Neural cell (in vitro differentiated cells): ENCODE results near the gene HERC3. TPM values are rescaled to one million over a fixed set of nuclear protein-coding genes. Genes with fewer than 3 reads are reported as not detected.

Experiments
- H2AFZ ChIP-seq: fragments of 200-600, 300-800 bp; sonication (generic), shearing (Covaris generic); 2 replicates; pipeline ENCODE4 v1.6.0; 2014; ENCODE audit warnings: low read depth, mild to moderate bottlenecking, antibody characterized with exemption, low read length, moderate library complexity
- H3F3A ChIP-seq: fragments of 200-600 bp; shearing (Covaris generic); 2 replicates; pipeline ENCODE4 v1.6.1; 2016; ENCODE audit warnings: mild to moderate bottlenecking, moderate library complexity, mixed read lengths, antibody characterized with exemption, low read length; ENCODE audit not compliant: insufficient read depth, poor library complexity, severe bottlenecking
- H3K27ac ChIP-seq: fragments of 200-600, 300-800 bp; sonication (generic), shearing (Covaris generic); 2 replicates; pipeline ENCODE4 v1.5.1; 2014; ENCODE audit warnings: mild to moderate bottlenecking, low read length, moderate library complexity
- H3K27me3 ChIP-seq: fragments of 300-800, 200-600 bp; sonication (generic), shearing (Covaris generic); 2 replicates; pipeline ENCODE4 v1.6.0; 2014; ENCODE audit warnings: mild to moderate bottlenecking, low read depth, low read length, moderate library complexity; ENCODE audit not compliant: insufficient read depth
- H3K36me3 ChIP-seq: fragments of 300-800, 200-600 bp; sonication (generic), shearing (Covaris generic); 2 replicates; pipeline ENCODE4 v1.5.1; 2014; ENCODE audit warnings: mild to moderate bottlenecking, antibody characterized with exemption, low read length, moderate library complexity; ENCODE audit not compliant: insufficient read depth
- H3K4me2 ChIP-seq: fragments of 300-800, 200-600 bp; sonication (generic), shearing (Covaris generic); 2 replicates; pipeline ENCODE4 v1.6.0; 2014; ENCODE audit warnings: mild to moderate bottlenecking, low read length
- H3K4me3 ChIP-seq: fragments of 300-800, 200-600 bp; sonication (generic), shearing (Covaris generic); 2 replicates; pipeline ENCODE4 v1.5.1; 2014; ENCODE audit warnings: mild to moderate bottlenecking, low read length, moderate library complexity
- H3K79me2 ChIP-seq: fragments of 200-600 bp; shearing (Covaris generic); replicated peaks from 2 replicates; pipeline ENCODE4 v1.6.0; 2014; ENCODE audit warnings: mild to moderate bottlenecking, low read length, moderate library complexity; ENCODE audit not compliant: insufficient read depth
- H3K9ac ChIP-seq: fragments of 300-800, 200-600 bp; sonication (generic), shearing (Covaris generic); 2 replicates; pipeline ENCODE4 v1.6.1; 2016; ENCODE audit warnings: mild to moderate bottlenecking, low read length, mixed read lengths
- H3K9me2 ChIP-seq: fragments of 200-600 bp; shearing (Covaris generic); 2 replicates; pipeline ENCODE4 v1.6.1; 2016; ENCODE audit warnings: mild to moderate bottlenecking, low read length, mixed read lengths; ENCODE audit not compliant: insufficient read depth
- H3K9me3 ChIP-seq: fragments of 200-600, 300-800 bp; sonication (generic), shearing (Covaris generic); 2 replicates; pipeline ENCODE4 v1.6.1; 2016; ENCODE audit warnings: mild to moderate bottlenecking, mixed run types, low read length, moderate library complexity, mixed read lengths
- H4K20me1 ChIP-seq: fragments of 200-600 bp; shearing (Covaris generic); 2 replicates; pipeline ENCODE4 v1.6.1; 2016; ENCODE audit warnings: mild to moderate bottlenecking, mixed run types; ENCODE audit not compliant: insufficient read depth
- CTCF ChIP-seq: fragments of 450-650 bp; IDR thresholded peaks from 2 replicates; pipeline ENCODE4 v1.5.1; 2014; ENCODE audit warnings: antibody characterized with exemption, mild to moderate bottlenecking, moderate library complexity; ENCODE audit not compliant: poor library complexity, severe bottlenecking
- EP300 ChIP-seq: fragments of 450-650 bp; conservative IDR thresholded peaks from 2 replicates; pipeline ENCODE4 v1.6.1; 2014; ENCODE audit warnings: antibody characterized with exemption, mild to moderate bottlenecking, moderate library complexity; ENCODE audit not compliant: poor library complexity, severe bottlenecking
- EZH2 ChIP-seq: fragments of 200-600, 300-800 bp; shearing (Covaris generic), sonication (generic); IDR thresholded peaks from 2 replicates; pipeline ENCODE4 v1.6.1; 2014; ENCODE audit warnings: antibody characterized with exemption, low read length, borderline replicate concordance, mild to moderate bottlenecking; ENCODE audit not compliant: insufficient read depth, poor library complexity, severe bottlenecking
- MXI1 ChIP-seq: fragments of 450-650 bp; conservative IDR thresholded peaks from 2 replicates; pipeline ENCODE4 v1.6.1; 2014; ENCODE audit warnings: antibody characterized with exemption, mild to moderate bottlenecking; ENCODE audit not compliant: poor library complexity, severe bottlenecking
- RAD21 ChIP-seq: fragments of 450-650 bp; conservative IDR thresholded peaks from 2 replicates; pipeline ENCODE4 v1.6.1; 2014; ENCODE audit warnings: antibody characterized with exemption, mild to moderate bottlenecking, moderate library complexity
- REST ChIP-seq: IDR thresholded peaks from 2 replicates; pipeline ENCODE4 v1.6.1; 2012; ENCODE audit warnings: borderline replicate concordance
- SMC3 ChIP-seq: fragments of 450-650 bp; conservative IDR thresholded peaks from 2 replicates; pipeline ENCODE4 v1.6.1; 2014; ENCODE audit warnings: antibody characterized with exemption, mild to moderate bottlenecking, moderate library complexity; ENCODE audit not compliant: poor library complexity
- TAF1 ChIP-seq: IDR thresholded peaks from 2 replicates; pipeline ENCODE4 v1.6.1; 2012; ENCODE audit warnings: low read depth
- polyA plus RNA-seq: library from polyadenylated mRNA; depleted of rRNA; stranded (reverse); fragments of >200 nt; gene quantifications from 2 replicates; pipeline ENCODE4 v1.2.3, GENCODE V29; 2014

Gene HERC3
- polyA plus RNA-seq, 1 donor from 2014 or later = 49.2 TPM

GRCh38 chr4:88567591-88567990, 24.7 kb upstream of the HERC3 start:
- Histone ChIP-seq H3K27me3 (no peaks in the 10 kb centered on the region), H3F3A (no peaks in the 10 kb centered on the region), H3K27ac (no peak overlapping the region), H2AFZ (no peak overlapping the region), H3K79me2 (no peaks in the 10 kb centered on the region), H3K9me3 (no peaks in the 10 kb centered on the region), H3K36me3 (no peaks in the 10 kb centered on the region), H3K4me3 (no peak overlapping the region), H3K4me2 (no peak overlapping the region), H3K9me2 (no peaks in the 10 kb centered on the region), H4K20me1 (no peaks in the 10 kb centered on the region), H3K9ac (no peak overlapping the region)
- TF ChIP-seq RAD21 = no peak
- TF ChIP-seq EZH2 = no peak
- TF ChIP-seq REST = no peak
- TF ChIP-seq CTCF = no peak
- TF ChIP-seq MXI1 = no peak

GRCh38 chr4:88570001-88570400, 22.3 kb upstream of the HERC3 start:
- Histone ChIP-seq H3K4me2 (no peak overlapping the region), H3K36me3 (no peaks in the 10 kb centered on the region), H3F3A (peaks cover 4% of the 10 kb centered on the region), H3K9me3 (no peaks in the 10 kb centered on the region), H3K9me2 (no peaks in the 10 kb centered on the region), H3K9ac (no peak overlapping the region), H3K4me3 (no peak overlapping the region), H4K20me1 (no peaks in the 10 kb centered on the region), H3K79me2 (no peaks in the 10 kb centered on the region), H3K27me3 (no peaks in the 10 kb centered on the region), H3K27ac (no peak overlapping the region), H2AFZ (no peak overlapping the region)
- TF ChIP-seq RAD21 (no peak), CTCF (no peak), TAF1 (no peak), SMC3 (no peak), EZH2 (no peak), EP300 (no peak), REST (no peak), MXI1 (no peak)
